ENCODE results near the gene CABP4. TPM values are rescaled to one million over a fixed set of nuclear protein-coding genes. Genes with fewer than 3 reads are reported as not detected.

CABP4 gene
- total RNA-seq, 1 experiment from 2014 or later: 2.5 TPM

GRCh38 chr11:67507242-67507863 lies 52.2 kb downstream of the CABP4 start:
- CTCF ChIA-PET: no interaction called here
- intact Hi-C loops (cut with micrococcal nuclease; ENCODE audit: unreplicated experiment): loop anchor here (2.0 to 5.0 kb wide), 5 partner anchors 25 to 151 kb away; partner anchors contain the start of genes AIP, CLCF1, CORO1B and PPP1CA
- TF ChIP-seq, protein P1, sequence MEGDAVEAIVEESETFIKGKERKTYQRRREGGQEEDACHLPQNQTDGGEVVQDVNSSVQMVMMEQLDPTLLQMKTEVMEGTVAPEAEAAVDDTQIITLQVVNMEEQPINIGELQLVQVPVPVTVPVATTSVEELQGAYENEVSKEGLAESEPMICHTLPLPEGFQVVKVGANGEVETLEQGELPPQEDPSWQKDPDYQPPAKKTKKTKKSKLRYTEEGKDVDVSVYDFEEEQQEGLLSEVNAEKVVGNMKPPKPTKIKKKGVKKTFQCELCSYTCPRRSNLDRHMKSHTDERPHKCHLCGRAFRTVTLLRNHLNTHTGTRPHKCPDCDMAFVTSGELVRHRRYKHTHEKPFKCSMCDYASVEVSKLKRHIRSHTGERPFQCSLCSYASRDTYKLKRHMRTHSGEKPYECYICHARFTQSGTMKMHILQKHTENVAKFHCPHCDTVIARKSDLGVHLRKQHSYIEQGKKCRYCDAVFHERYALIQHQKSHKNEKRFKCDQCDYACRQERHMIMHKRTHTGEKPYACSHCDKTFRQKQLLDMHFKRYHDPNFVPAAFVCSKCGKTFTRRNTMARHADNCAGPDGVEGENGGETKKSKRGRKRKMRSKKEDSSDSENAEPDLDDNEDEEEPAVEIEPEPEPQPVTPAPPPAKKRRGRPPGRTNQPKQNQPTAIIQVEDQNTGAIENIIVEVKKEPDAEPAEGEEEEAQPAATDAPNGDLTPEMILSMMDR (conservative IDR thresholded peaks at IDR 0.05): no peak
- no peak for TF ChIP-seq EZH2 (IDR thresholded peaks at IDR 0.05; ENCODE audit: low read depth)

DNA sequence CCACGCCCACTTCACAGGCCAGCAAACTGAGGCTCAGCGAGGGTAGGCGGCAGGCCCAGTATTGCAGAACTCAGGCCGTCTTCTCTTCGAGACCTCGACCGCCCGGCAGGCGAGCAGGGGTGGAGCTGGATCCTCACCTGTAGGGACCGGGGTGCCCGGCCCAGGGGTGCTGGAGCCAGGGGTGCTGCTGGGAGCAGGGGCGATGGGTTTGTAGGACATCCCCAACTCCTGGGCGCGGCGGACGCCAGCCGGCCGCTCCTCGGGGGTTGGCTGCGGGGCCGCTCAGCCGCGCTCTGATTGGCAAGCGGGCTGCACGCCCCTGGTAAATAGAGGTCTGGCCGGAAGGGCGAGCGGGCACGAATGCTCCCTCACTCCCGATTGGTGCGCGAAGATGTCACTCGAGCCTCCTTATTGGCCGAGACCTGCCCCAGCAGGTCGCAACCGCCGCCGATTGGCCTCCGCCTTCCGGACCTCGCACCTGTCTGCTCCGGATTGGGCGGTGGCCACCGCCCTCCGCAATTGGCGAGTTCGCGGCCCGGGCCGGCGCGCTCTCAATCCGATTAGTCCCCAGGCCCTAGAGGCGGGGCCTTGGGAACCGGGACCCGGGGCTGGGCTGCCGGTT lies 52.8 kb downstream of the CABP4 start, which contains the start of gene CDK2AP2:
TSS of gene CDK2AP2 (minus strand) at position 299 of the 622 bp plus-strand sequence. CDS start at position 219, 80 bp downstream.
- Histone ChIP-seq H3K27ac (peak within 1 kb of the TSS; percentile 79), H3K9me2 (ENCODE audit: insufficient read depth) (no peaks in the 10 kb centered on the region), H3K36me3 (ENCODE audit: low read depth) (no peaks in the 10 kb centered on the region), H3K4me2 (peak within 1 kb of the TSS; percentile 97), H4K20me1 (ENCODE audit: insufficient read depth) (peaks cover 3% of the 10 kb centered on the region; the same call in 1 of the 2 replicates), H3K9me3 (ENCODE audit: insufficient read depth, low read depth) (no peaks in the 10 kb centered on the region), H3K79me2 (ENCODE audit: low read depth) (peaks cover 25% of the 10 kb centered on the region), H2AFZ (peak within 1 kb of the TSS; percentile 95), H3K4me3 (peak within 1 kb of the TSS; percentile 66), H3K27me3 (ENCODE audit: insufficient read depth, low read depth) (peaks cover 4% of the 10 kb centered on the region; the same call in 1 of the 2 replicates), H3F3A (ENCODE audit: insufficient read depth, low read depth) (peaks cover 33% of the 10 kb centered on the region), H3K4me1 (replicated peaks; ENCODE audit: insufficient read depth) (peaks cover 33% of the 10 kb centered on the region)
- CTCF ChIA-PET: interaction anchor here (0.6 kb wide), 1 partner anchor 140 kb away, joined by 3 read pairs; no protein-coding TSS in a partner anchor
- no peak for TF ChIP-seq EZH2 (IDR thresholded peaks at IDR 0.05; ENCODE audit: low read depth)
- TF ChIP-seq, protein P1 (conservative IDR thresholded peaks at IDR 0.05): no peak
- DNase-seq: peak; percentile 99 to 100
- POLR2A ChIA-PET (ENCODE audit: unreplicated experiment): interaction anchor here (0.6 kb wide), 1 partner anchor 155 kb away, joined by 3 read pairs; no protein-coding TSS in a partner anchor
- intact Hi-C loops (cut with micrococcal nuclease; ENCODE audit: unreplicated experiment): loop anchor here (2.0 to 5.0 kb wide), 8 partner anchors 25 to 453 kb away; partner anchors contain the start of genes AIP, CLCF1, CORO1B and GSTP1
- BruUV-seq (replicated peaks): no TSS peak

More at GRCh38 chr11:67507242-67507863, 52.2 kb downstream of the CABP4 start:
- Histone ChIP-seq H3K4me1 (replicated peaks; ENCODE audit: insufficient read depth) (peaks cover 36% of the 10 kb centered on the region), H3K36me3 (ENCODE audit: low read depth) (no peaks in the 10 kb centered on the region), H4K20me1 (ENCODE audit: insufficient read depth) (peaks cover 3% of the 10 kb centered on the region; the same call in 1 of the 2 replicates), H3K27me3 (ENCODE audit: insufficient read depth, low read depth) (peaks cover 3% of the 10 kb centered on the region; the same call in 1 of the 2 replicates), H3F3A (ENCODE audit: insufficient read depth, low read depth) (peaks cover 35% of the 10 kb centered on the region), H3K9me3 (ENCODE audit: insufficient read depth, low read depth) (no peaks in the 10 kb centered on the region), H3K79me2 (ENCODE audit: low read depth) (peaks cover 31% of the 10 kb centered on the region), H2AFZ (peak overlapping the region; percentile 84), H3K4me2 (peak overlapping the region; percentile 97), H3K4me3 (peak overlapping the region; percentile 66), H3K27ac (peak overlapping the region; percentile 71), H3K9me2 (ENCODE audit: insufficient read depth) (no peaks in the 10 kb centered on the region)
- TSS peak; percentile 76 for BruUV-seq (replicated peaks)
- POLR2A ChIA-PET (ENCODE audit: unreplicated experiment): interaction anchor here (0.6 to 0.7 kb wide), 2 partner anchors 153 to 155 kb away, joined by 3 to 10 read pairs; no protein-coding TSS in a partner anchor
- no peak for DNase-seq

GRCh38 chr11:67508486-67509121 lies 53.5 kb downstream of the CABP4 start:
- Histone ChIP-seq H3K4me3 (peak overlapping the region; percentile 66), H2AFZ (peak overlapping the region; percentile 95), H3K4me1 (replicated peaks; ENCODE audit: insufficient read depth) (peaks cover 27% of the 10 kb centered on the region), H3K9me3 (ENCODE audit: insufficient read depth, low read depth) (no peaks in the 10 kb centered on the region), H3F3A (ENCODE audit: insufficient read depth, low read depth) (peaks cover 32% of the 10 kb centered on the region), H3K9me2 (ENCODE audit: insufficient read depth) (no peaks in the 10 kb centered on the region), H3K27me3 (ENCODE audit: insufficient read depth, low read depth) (peaks cover 4% of the 10 kb centered on the region; the same call in 1 of the 2 replicates), H3K36me3 (ENCODE audit: low read depth) (no peaks in the 10 kb centered on the region), H3K4me2 (peak overlapping the region; percentile 81), H3K27ac (peak overlapping the region; percentile 79), H3K79me2 (ENCODE audit: low read depth) (peaks cover 18% of the 10 kb centered on the region), H4K20me1 (ENCODE audit: insufficient read depth) (peaks cover 3% of the 10 kb centered on the region; the same call in 1 of the 2 replicates)
- intact Hi-C loops (cut with micrococcal nuclease; ENCODE audit: unreplicated experiment): loop anchor here (2.0 to 5.0 kb wide), 5 partner anchors 64 to 454 kb away; partner anchors contain the start of genes CLCF1, CORO1B and GSTP1
- POLR2A ChIA-PET (ENCODE audit: unreplicated experiment): no interaction called here
- CTCF ChIA-PET: interaction anchor here (0.6 kb wide), 1 partner anchor 139 kb away, joined by 3 read pairs; no protein-coding TSS in a partner anchor
- TF ChIP-seq, protein P1 (conservative IDR thresholded peaks at IDR 0.05): no peak
- no peak for TF ChIP-seq EZH2 (IDR thresholded peaks at IDR 0.05; ENCODE audit: low read depth)
- TSS peak; percentile 46 for BruUV-seq (replicated peaks)
- peak; percentile 88 to 98 for DNase-seq
